PFSK-1 (cell line): ENCODE measurements around the gene TAS2R1.

Experiments used
- FOXP2 ChIP-seq: optimal IDR thresholded peaks from 2 replicates; pipeline ENCODE3; 2011; ENCODE audit warnings: borderline replicate concordance, control low read depth, inconsistent platforms; ENCODE audit not compliant: insufficient read depth; ENCODE audit errors: extremely low read length, extremely low read depth
- POLR2AphosphoS5 ChIP-seq: IDR thresholded peaks from 2 replicates; pipeline ENCODE4 v1.6.1; 2012; ENCODE audit warnings: low read depth, mild to moderate bottlenecking, control low read depth, low read length, moderate library complexity
- SIN3A ChIP-seq: IDR thresholded peaks from 2 replicates; pipeline ENCODE4 v1.6.1; 2012; ENCODE audit warnings: mild to moderate bottlenecking, low read length, moderate library complexity, borderline replicate concordance; ENCODE audit not compliant: insufficient read depth
- TAF1 ChIP-seq: IDR thresholded peaks from 2 replicates; pipeline ENCODE4 v1.6.1; 2012; ENCODE audit warnings: low read length, control low read depth, borderline replicate concordance; ENCODE audit not compliant: insufficient read depth
- TF ChIP-seq, protein P1 (sequence below), 2 experiments: IDR thresholded peaks; 2 replicates each; pipeline versions ENCODE4 v1.6.1 to v1.8.0; 2011 to 2012; ENCODE audit warnings: low read depth in 2 of 2, low read length in 2 of 2, control low read depth in 1 of 2, inconsistent platforms in 1 of 2, mild to moderate bottlenecking in 1 of 2, moderate library complexity in 1 of 2; ENCODE audit not compliant: insufficient read depth in 1 of 2

TAS2R1 gene

DNA sequence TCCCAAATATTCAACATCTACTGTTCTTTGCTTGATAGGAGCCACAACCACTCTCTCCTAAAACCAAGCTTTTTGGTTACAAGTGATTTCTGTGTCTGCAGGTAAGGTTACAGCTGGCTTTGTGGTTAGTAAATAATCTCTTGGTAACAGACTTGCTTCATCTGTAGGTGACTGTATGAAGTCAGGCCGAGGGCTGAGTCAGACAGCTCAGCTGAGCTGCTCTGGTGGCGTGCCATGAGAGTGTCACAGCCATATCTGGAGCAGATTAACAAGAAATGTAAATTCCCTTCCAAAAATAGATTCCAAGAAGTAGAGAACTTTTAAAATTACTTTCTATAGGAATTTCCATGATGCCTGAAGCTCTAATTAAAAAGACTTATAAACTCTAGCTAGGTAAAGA, 23.7 kb upstream of the TAS2R1 start:
- TF ChIP-seq, protein P1, sequence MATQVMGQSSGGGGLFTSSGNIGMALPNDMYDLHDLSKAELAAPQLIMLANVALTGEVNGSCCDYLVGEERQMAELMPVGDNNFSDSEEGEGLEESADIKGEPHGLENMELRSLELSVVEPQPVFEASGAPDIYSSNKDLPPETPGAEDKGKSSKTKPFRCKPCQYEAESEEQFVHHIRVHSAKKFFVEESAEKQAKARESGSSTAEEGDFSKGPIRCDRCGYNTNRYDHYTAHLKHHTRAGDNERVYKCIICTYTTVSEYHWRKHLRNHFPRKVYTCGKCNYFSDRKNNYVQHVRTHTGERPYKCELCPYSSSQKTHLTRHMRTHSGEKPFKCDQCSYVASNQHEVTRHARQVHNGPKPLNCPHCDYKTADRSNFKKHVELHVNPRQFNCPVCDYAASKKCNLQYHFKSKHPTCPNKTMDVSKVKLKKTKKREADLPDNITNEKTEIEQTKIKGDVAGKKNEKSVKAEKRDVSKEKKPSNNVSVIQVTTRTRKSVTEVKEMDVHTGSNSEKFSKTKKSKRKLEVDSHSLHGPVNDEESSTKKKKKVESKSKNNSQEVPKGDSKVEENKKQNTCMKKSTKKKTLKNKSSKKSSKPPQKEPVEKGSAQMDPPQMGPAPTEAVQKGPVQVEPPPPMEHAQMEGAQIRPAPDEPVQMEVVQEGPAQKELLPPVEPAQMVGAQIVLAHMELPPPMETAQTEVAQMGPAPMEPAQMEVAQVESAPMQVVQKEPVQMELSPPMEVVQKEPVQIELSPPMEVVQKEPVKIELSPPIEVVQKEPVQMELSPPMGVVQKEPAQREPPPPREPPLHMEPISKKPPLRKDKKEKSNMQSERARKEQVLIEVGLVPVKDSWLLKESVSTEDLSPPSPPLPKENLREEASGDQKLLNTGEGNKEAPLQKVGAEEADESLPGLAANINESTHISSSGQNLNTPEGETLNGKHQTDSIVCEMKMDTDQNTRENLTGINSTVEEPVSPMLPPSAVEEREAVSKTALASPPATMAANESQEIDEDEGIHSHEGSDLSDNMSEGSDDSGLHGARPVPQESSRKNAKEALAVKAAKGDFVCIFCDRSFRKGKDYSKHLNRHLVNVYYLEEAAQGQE (IDR thresholded peaks at IDR 0.05; ENCODE audit: insufficient read depth in 1 of 2, low read depth in 2 of 2, low read length in 2 of 2): no peak
- TF ChIP-seq TAF1: no peak
- no peak for TF ChIP-seq POLR2AphosphoS5
- no peak for TF ChIP-seq SIN3A
- TF ChIP-seq FOXP2: no peak

DNA sequence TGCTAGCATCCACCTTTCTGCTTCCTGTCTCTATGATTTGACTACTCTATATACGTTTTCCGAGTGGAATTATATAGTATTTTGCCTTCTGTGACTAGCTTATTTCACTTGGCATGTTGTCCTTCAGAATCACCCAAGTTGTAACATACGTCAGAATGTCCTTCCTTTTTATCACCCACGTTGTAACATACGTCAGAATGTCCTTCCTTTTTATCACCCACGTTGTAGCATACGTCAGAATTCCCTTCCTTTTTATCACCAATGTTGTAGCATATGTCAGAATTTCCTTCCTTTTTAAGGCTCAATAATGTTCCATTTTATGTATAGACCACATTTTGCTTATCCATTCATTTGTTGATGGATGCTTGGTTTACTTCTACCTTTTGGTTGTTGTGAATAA, 22.9 kb upstream of the TAS2R1 start:
- no peak for TF ChIP-seq POLR2AphosphoS5

DNA sequence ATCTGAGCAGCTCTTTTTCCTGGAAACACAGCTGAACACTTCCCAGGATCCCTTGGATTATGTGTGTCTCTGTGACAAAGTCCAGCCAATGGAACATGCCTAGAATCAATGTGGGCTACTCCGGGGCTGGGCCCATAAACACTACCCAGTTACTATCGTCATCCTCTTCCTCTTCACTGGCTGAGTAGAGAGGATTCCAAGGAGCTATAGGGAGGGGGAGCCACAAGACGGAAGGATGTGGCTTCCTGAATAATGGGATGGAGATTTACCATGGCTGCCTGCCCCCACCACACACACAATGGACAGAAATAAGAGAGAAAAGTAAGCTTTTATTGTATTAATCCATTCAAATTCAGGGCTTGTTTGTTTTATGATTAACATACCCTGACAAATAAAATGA, 22.1 kb upstream of the TAS2R1 start:
- TF ChIP-seq FOXP2: no peak
- TF ChIP-seq TAF1: no peak
- TF ChIP-seq SIN3A: no peak
- TF ChIP-seq, protein P1 (IDR thresholded peaks at IDR 0.05; ENCODE audit: insufficient read depth in 1 of 2, low read depth in 2 of 2, low read length in 2 of 2): no peak
- TF ChIP-seq POLR2AphosphoS5: no peak

DNA sequence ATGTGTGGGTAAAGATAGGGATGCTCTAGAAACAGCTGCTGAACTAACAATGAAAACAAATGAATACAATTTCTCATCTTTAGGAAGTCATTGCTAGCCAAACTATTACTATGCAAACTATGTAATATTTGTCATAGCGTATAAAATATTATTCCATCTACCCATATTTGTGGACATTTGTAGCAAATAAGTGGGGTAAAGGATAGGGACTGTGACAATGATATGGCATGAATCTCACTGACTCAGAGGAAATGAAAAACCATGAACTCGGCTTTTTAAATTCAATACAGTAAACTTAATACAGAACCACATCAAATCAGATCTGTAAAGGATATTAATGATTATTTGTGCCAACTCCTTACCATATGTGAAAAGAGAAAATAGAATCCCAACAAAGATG, 16.7 kb upstream of the TAS2R1 start:
- TF ChIP-seq, protein P1 (IDR thresholded peaks at IDR 0.05; ENCODE audit: insufficient read depth in 1 of 2, low read depth in 2 of 2, low read length in 2 of 2): no peak
- TF ChIP-seq POLR2AphosphoS5: no peak

DNA sequence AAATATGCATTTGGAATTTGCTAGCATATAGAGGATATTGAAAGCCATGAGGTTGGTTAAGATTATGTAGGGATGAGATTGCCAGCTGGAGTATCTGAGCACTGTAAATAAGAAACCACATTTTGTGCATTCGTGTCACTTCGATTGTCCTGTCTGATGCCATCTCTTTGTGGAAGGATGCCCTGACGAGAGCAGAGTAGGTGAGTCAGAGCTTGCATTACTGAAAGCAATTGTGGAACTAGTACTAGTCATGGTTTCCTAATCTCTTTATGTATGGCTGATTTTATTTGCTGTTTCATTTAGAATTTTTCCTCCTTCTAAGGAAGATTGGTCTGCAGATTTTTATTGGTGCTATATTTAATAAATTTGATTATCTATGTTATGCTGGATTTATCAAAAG, 14.5 kb upstream of the TAS2R1 start:
- TF ChIP-seq FOXP2 (no peak), POLR2AphosphoS5 (no peak), TAF1 (no peak), SIN3A (no peak)
- TF ChIP-seq, protein P1 (IDR thresholded peaks at IDR 0.05; ENCODE audit: insufficient read depth in 1 of 2, low read depth in 2 of 2, low read length in 2 of 2): no peak

DNA sequence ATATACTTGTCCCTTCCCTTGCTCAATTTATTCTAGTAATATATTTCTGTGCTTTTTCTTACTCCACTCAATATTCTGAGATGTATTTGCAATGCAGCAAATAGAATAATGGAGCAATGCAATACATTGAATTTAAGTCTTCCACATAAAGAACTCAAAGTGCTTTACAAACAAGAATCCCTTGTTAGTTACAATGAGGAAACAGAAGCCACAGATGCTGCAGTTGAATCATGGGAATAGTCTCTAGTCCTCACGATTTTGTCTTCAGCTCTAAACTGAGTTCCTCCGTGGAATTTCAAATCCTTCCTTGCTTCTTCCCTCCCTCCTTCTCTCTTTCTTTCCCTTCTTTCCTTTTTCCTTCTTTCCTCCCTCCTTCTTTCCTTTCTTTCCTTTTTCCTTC, 12.5 kb upstream of the TAS2R1 start:
- TF ChIP-seq FOXP2 (no peak), TAF1 (no peak), SIN3A (no peak)
